Activated CD8-positive, alpha-beta memory T cell treated with anti-CD3 and anti-CD28 coated beads for 36 hours (primary cell): ENCODE measurements around the gene EPC2. TPM values are rescaled to one million over a fixed set of nuclear protein-coding genes. Genes with fewer than 3 reads are reported as not detected.
"Not testable (repeated sequence)": the region's sequence is repeated elsewhere in the genome, so short reads cannot be mapped to it uniquely, and the experiment has no call there.

Source experiments
- CTCF ChIA-PET: fragments of 350-600 bp; sonication (Branson Sonifier 250); formaldehyde crosslinking; loops from one replicate; lab custom pipeline; 2021; ENCODE audit warnings: antibody characterized with exemption; lab: Charles Lee
- POLR2A ChIA-PET: fragments of 350-600 bp; sonication (Branson Sonifier 250); formaldehyde crosslinking; loops from one replicate; lab custom pipeline; 2021; ENCODE audit warnings: antibody characterized with exemption; lab: Charles Lee
- total RNA-seq, 2 experiments: library from RNA; stranded (reverse); gene quantifications; one replicate each; pipeline ENCODE4 v1.2.3, GENCODE V29; 2021

The EPC2 gene
- total RNA-seq, 2 experiments from 2014 or later, result 20.6 to 22.7 TPM

- POLR2A ChIA-PET, result no interaction called here
Measured at GRCh38 chr2:148634749-148635148, 9.8 kb upstream of the EPC2 start.

GRCh38 chr2:148638543-148638942 is 6.0 kb upstream of the EPC2 start:
- POLR2A ChIA-PET, result no interaction called here
- CTCF ChIA-PET, result interaction anchor here (0.6 to 1.1 kb wide), 2 partner anchors 22 to 102 kb away, joined by 3 read pairs; no protein-coding TSS in a partner anchor

More at GRCh38 chr2:148634749-148635148, 9.8 kb upstream of the EPC2 start:
- CTCF ChIA-PET, result no interaction called here

GRCh38 chr2:148640767-148641166 is 3.8 kb upstream of the EPC2 start:
- POLR2A ChIA-PET, result no interaction called here

GRCh38 chr2:148642112-148642744 is 2.3 kb upstream of the EPC2 start:
- POLR2A ChIA-PET, result interaction anchor here (1.8 kb wide), 1 partner anchor 39 kb away, joined by 5 read pairs; no protein-coding TSS in a partner anchor
- CTCF ChIA-PET, result no interaction called here

More at GRCh38 chr2:148640767-148641166, 3.8 kb upstream of the EPC2 start:
- CTCF ChIA-PET, result interaction anchor here (0.6 kb wide), 1 partner anchor 93 kb away, joined by 4 read pairs; no protein-coding TSS in a partner anchor

- CTCF ChIA-PET, result interaction anchor here (1.4 kb wide), 1 partner anchor 15 kb away, joined by 4 read pairs; no protein-coding TSS in a partner anchor
- POLR2A ChIA-PET, result interaction anchor here (1.1 to 1.8 kb wide), 3 partner anchors 39 to 622 kb away, joined by 3 to 5 read pairs (median 3); partner anchors contain the start of genes MBD5 and ORC4
Measured at GRCh38 chr2:148642891-148643416, 1.6 kb upstream of the EPC2 start.

GRCh38 chr2:148643421-148643820 is 1.1 kb upstream of the EPC2 start:
- ChIA-PET CTCF (interaction anchor here (1.1 to 1.4 kb wide), 3 partner anchors 15 to 41 kb away, joined by 3 to 4 read pairs (median 3); no protein-coding TSS in a partner anchor), POLR2A (interaction anchor here (0.6 to 1.8 kb wide), 4 partner anchors 40 to 623 kb away, joined by 3 to 5 read pairs (median 3); partner anchors contain the start of genes MBD5 and ORC4)

- POLR2A ChIA-PET, result interaction anchor here (0.6 to 0.7 kb wide), 3 partner anchors 14 to 229 kb away, joined by 3 to 8 read pairs (median 3); no protein-coding TSS in a partner anchor
- CTCF ChIA-PET, result interaction anchor here (0.6 to 0.8 kb wide), 3 partner anchors 28 to 567 kb away, joined by 4 to 5 read pairs (median 4); no protein-coding TSS in a partner anchor
Measured at GRCh38 chr2:148644883-148645538, 460 bp downstream of the EPC2 start.

- POLR2A ChIA-PET, result interaction anchor here (0.6 to 0.8 kb wide), 4 partner anchors 29 to 229 kb away, joined by 3 to 8 read pairs (median 4); no protein-coding TSS in a partner anchor
Measured at GRCh38 chr2:148645539-148646230, 1.1 kb downstream of the EPC2 start.

GRCh38 chr2:148646231-148646559 is 1.6 kb downstream of the EPC2 start:
- CTCF ChIA-PET, result interaction anchor here (0.6 kb wide), 1 partner anchor 19 kb away, joined by 3 read pairs; no protein-coding TSS in a partner anchor
- POLR2A ChIA-PET, result interaction anchor here (0.6 to 0.8 kb wide), 2 partner anchors 43 to 99 kb away, joined by 3 to 4 read pairs; no protein-coding TSS in a partner anchor

More at GRCh38 chr2:148645539-148646230, 1.1 kb downstream of the EPC2 start:
- CTCF ChIA-PET, result interaction anchor here (0.6 to 0.8 kb wide), 4 partner anchors 20 to 566 kb away, joined by 3 to 5 read pairs (median 4); no protein-coding TSS in a partner anchor

- CTCF ChIA-PET, result not testable (repeated sequence)
- POLR2A ChIA-PET, result interaction anchor here (0.6 kb wide), 2 partner anchors 13 to 101 kb away, joined by 5 to 9 read pairs; no protein-coding TSS in a partner anchor
Measured at GRCh38 chr2:148647711-148648110, 3.2 kb downstream of the EPC2 start.

- ChIA-PET POLR2A (no interaction called here), CTCF (no interaction called here)
Measured at GRCh38 chr2:148649936-148650335, 5.4 kb downstream of the EPC2 start.

GRCh38 chr2:148650881-148651280 is 6.3 kb downstream of the EPC2 start:
- ChIA-PET CTCF (no interaction called here), POLR2A (no interaction called here)

- CTCF ChIA-PET, result no interaction called here
- POLR2A ChIA-PET, result no interaction called here
Measured at GRCh38 chr2:148651972-148652371, 7.4 kb downstream of the EPC2 start.

GRCh38 chr2:148653437-148653836 is 8.9 kb downstream of the EPC2 start:
- ChIA-PET POLR2A (no interaction called here), CTCF (no interaction called here)

- ChIA-PET POLR2A (no interaction called here), CTCF (no interaction called here)
Measured at GRCh38 chr2:148654435-148654834, 9.9 kb downstream of the EPC2 start.

- POLR2A ChIA-PET, result no interaction called here
Measured at GRCh38 chr2:148656516-148656915, 12.0 kb downstream of the EPC2 start.

GRCh38 chr2:148658807-148659722 is 14.5 kb downstream of the EPC2 start:
- ChIA-PET POLR2A (interaction anchor here (0.6 kb wide), 1 partner anchor 14 kb away, joined by 3 read pairs; no protein-coding TSS in a partner anchor), CTCF (interaction anchor here (1.5 kb wide), 1 partner anchor 16 kb away, joined by 4 read pairs; no protein-coding TSS in a partner anchor)

More at GRCh38 chr2:148656516-148656915, 12.0 kb downstream of the EPC2 start:
- CTCF ChIA-PET, result no interaction called here
